SK-N-SH (cell line): Measurements from ENCODE around the gene ING5. TPM values are rescaled to one million over a fixed set of nuclear protein-coding genes. Genes with fewer than 3 reads are reported as not detected.

Experiments used
- CTCF ChIA-PET: fragments of 300-600, 350-600 bp; formaldehyde crosslinking; extraction: SDS; loops from one replicate; lab custom pipeline; 2021; lab: Yijun Ruan, JAX
- POLR2A ChIA-PET: fragments of 350-600 bp; sonication (Branson Sonifier 250); formaldehyde crosslinking; extraction: SDS; loops from one replicate; lab custom pipeline; 2020; ENCODE audit warnings: antibody characterized with exemption, inconsistent platforms; lab: Yijun Ruan, JAX
- DNase-seq: peaks from one replicate; pipeline ENCODE4 v3.0.0; 2012
- H2AFZ ChIP-seq: fragments of 200-600 bp; sonication (generic); 2 replicates; pipeline ENCODE4 v1.8.1; 2016; ENCODE audit warnings: antibody characterized with exemption, mild to moderate bottlenecking, low read depth
- H3F3A ChIP-seq: fragments of 200-600 bp; sonication (generic); replicated peaks from 2 replicates; pipeline ENCODE3; 2016; ENCODE audit warnings: antibody characterized with exemption, mild to moderate bottlenecking; ENCODE audit not compliant: insufficient read depth
- H3K27ac ChIP-seq, 2 experiments: fragments of 200-500 bp in 1 of 2; fragments of 200-600 bp in 1 of 2; sonication (Bioruptor generic) in 1 of 2; sonication (generic), shearing (Covaris generic) in 1 of 2; 2 replicates each; pipeline versions ENCODE4 v1.5.1 to v1.6.1; 2014 to 2016; ENCODE audit warnings: low read depth in 2 of 2, inconsistent platforms in 1 of 2, low read length in 1 of 2, mild to moderate bottlenecking in 1 of 2, mixed read lengths in 1 of 2
- H3K27me3 ChIP-seq: fragments of 200-600 bp; sonication (generic), shearing (Covaris generic); 2 replicates; pipeline ENCODE4 v1.6.1; 2016; ENCODE audit warnings: mixed run types; ENCODE audit not compliant: insufficient read depth
- H3K36me3 ChIP-seq, 2 experiments: fragments of 200-500 bp in 1 of 2; fragments of 200-600 bp in 1 of 2; sonication (Bioruptor generic) in 1 of 2; sonication (generic) in 1 of 2; replicated peaks in 1 of 2; 2 replicates each; pipeline versions ENCODE3 to v1.5.1; 2014 to 2016; ENCODE audit warnings: low read length in 1 of 2, mild to moderate bottlenecking in 1 of 2; ENCODE audit not compliant: insufficient read depth in 2 of 2, control insufficient read depth in 1 of 2
- H3K4me1 ChIP-seq, 2 experiments: fragments of 200-500 bp in 1 of 2; fragments of 200-600 bp in 1 of 2; sonication (Bioruptor generic) in 1 of 2; sonication (generic), shearing (Covaris generic) in 1 of 2; 2 replicates each; pipeline versions ENCODE4 v1.5.1 to v1.6.1; 2014 to 2016; ENCODE audit warnings: low read depth in 1 of 2, low read length in 1 of 2, mixed run types in 1 of 2; ENCODE audit not compliant: insufficient read depth in 2 of 2, control insufficient read depth in 1 of 2
- H3K4me2 ChIP-seq: fragments of 200-600 bp; sonication (generic), shearing (Covaris generic); 2 replicates; pipeline ENCODE4 v1.6.1; 2017; ENCODE audit warnings: mixed run types
- H3K4me3 ChIP-seq, 2 experiments: fragments of 200-500 bp in 1 of 2; fragments of 200-600 bp in 1 of 2; sonication (Bioruptor generic) in 1 of 2; sonication (generic), shearing (Covaris generic) in 1 of 2; 2 replicates each; pipeline versions ENCODE4 v1.5.1 to v1.8.1; 2014 to 2016; ENCODE audit warnings: low read depth in 2 of 2, inconsistent platforms in 1 of 2, low read length in 1 of 2, mild to moderate bottlenecking in 1 of 2, mixed read lengths in 1 of 2, moderate library complexity in 1 of 2
- H3K79me2 ChIP-seq: fragments of 200-600 bp; sonication (generic); 2 replicates; pipeline ENCODE4 v1.8.1; 2017; ENCODE audit warnings: mild to moderate bottlenecking; ENCODE audit not compliant: insufficient read depth
- H3K9ac ChIP-seq: fragments of 200-600 bp; sonication (generic); 2 replicates; pipeline ENCODE4 v1.6.1; 2017; ENCODE audit warnings: mixed run types
- H3K9me2 ChIP-seq: fragments of 200-600 bp; sonication (generic); 2 replicates; pipeline ENCODE4 v1.6.1; 2017; ENCODE audit warnings: mixed run types
- H3K9me3 ChIP-seq: fragments of 200-600 bp; sonication (generic); 2 replicates; pipeline ENCODE4 v1.6.1; 2017; ENCODE audit warnings: mixed run types, mild to moderate bottlenecking, moderate library complexity
- H4K20me1 ChIP-seq: fragments of 200-600 bp; sonication (generic); 2 replicates; pipeline ENCODE4 v1.6.1; 2017; ENCODE audit warnings: mild to moderate bottlenecking, mixed run types; ENCODE audit not compliant: insufficient read depth
- CHD2 ChIP-seq: fragments of 150-350 bp; IDR thresholded peaks from 2 replicates; pipeline ENCODE4 v1.6.1; 2018; ENCODE audit warnings: low read length; ENCODE audit not compliant: partially characterized antibody
- CTCF ChIP-seq: fragments of 200-600 bp; sonication (generic); IDR thresholded peaks from 2 replicates; pipeline ENCODE4 v1.6.1; 2017; ENCODE audit warnings: antibody characterized with exemption, mild to moderate bottlenecking, moderate library complexity
- JUND ChIP-seq: IDR thresholded peaks from 2 replicates; pipeline ENCODE4 v1.4.0; 2012
- NFIC ChIP-seq: IDR thresholded peaks from 2 replicates; pipeline ENCODE4 v1.4.0; 2012; ENCODE audit warnings: borderline replicate concordance
- NRF1 ChIP-seq: IDR thresholded peaks from 2 replicates; pipeline ENCODE4 v1.6.1; 2012; ENCODE audit warnings: low read depth, mild to moderate bottlenecking, low read length
- RCOR1 ChIP-seq: fragments of 150-350 bp; IDR thresholded peaks from 2 replicates; pipeline ENCODE4 v1.6.1; 2017; ENCODE audit warnings: antibody characterized with exemption, low read length
- RXRA ChIP-seq: IDR thresholded peaks from 2 replicates; pipeline ENCODE4 v1.4.0; 2012; ENCODE audit warnings: low read depth, mild to moderate bottlenecking, borderline replicate concordance
- TAF1 ChIP-seq: IDR thresholded peaks from 2 replicates; pipeline ENCODE4 v1.6.1; 2012; ENCODE audit warnings: low read depth, mild to moderate bottlenecking, low read length, moderate library complexity, borderline replicate concordance
- TCF12 ChIP-seq: IDR thresholded peaks from 2 replicates; pipeline ENCODE4 v1.4.0; 2012
- YY1 ChIP-seq: IDR thresholded peaks from 2 replicates; pipeline ENCODE4 v1.4.0; 2012; ENCODE audit warnings: low read depth, mild to moderate bottlenecking
- ZBTB33 ChIP-seq: IDR thresholded peaks from 2 replicates; pipeline ENCODE4 v1.4.0; 2012; ENCODE audit warnings: low read depth, borderline replicate concordance
- WGBS: methylation state at CpG from one replicate; pipeline ENCODE4 v1.1.6; 2017; ENCODE audit warnings: low lambda C conversion rate; 5-methylcytosine and 5-hydroxymethylcytosine counted together
- polyA plus RNA-seq, 3 experiments: library from polyadenylated mRNA; depleted of rRNA; stranded (reverse); fragments of >200 nt; gene quantifications; 2 replicates each; pipeline ENCODE4 v1.2.3, GENCODE V29; 2012

ING5 gene
- polyA plus RNA-seq, 1 of the 3 experiments (the other 2 are of a cell fraction) = 56.3 TPM

GRCh38 chr2:241668839-241669238 lies 33.0 kb upstream of the ING5 start:
- Histone ChIP-seq H3K9me2 (no peaks in the 10 kb centered on the region), H3K9ac (no peak overlapping the region), H3K4me1 (peaks cover 10 to 21% of the 10 kb centered on the region in 2 experiments; a peak in 2 of 4 replicates), H3K9me3 (no peaks in the 10 kb centered on the region), H3K4me3 (no peak overlapping the region), H3K4me2 (no peak overlapping the region), H4K20me1 (peaks cover 7% of the 10 kb centered on the region), H2AFZ (no peak overlapping the region), H3K27me3 (no peaks in the 10 kb centered on the region), H3K36me3 (peaks cover 9 to 46% of the 10 kb centered on the region in 2 experiments), H3F3A (peaks cover 19% of the 10 kb centered on the region), H3K27ac (no peak overlapping the region), H3K79me2 (no peaks in the 10 kb centered on the region)
- 90% methylated on average over 12 of the region's 12 CpGs for WGBS
- DNase-seq = no peak
- TF ChIP-seq TCF12 (no peak), YY1 (no peak), RXRA (no peak), ZBTB33 (no peak), JUND (no peak), NFIC (no peak), CTCF (no peak), RCOR1 (no peak)
- CTCF ChIA-PET = interaction anchor here (0.7 kb wide), 1 partner anchor 9 kb away, joined by 5 read pairs; no protein-coding TSS in a partner anchor
- POLR2A ChIA-PET = no interaction called here

DNA sequence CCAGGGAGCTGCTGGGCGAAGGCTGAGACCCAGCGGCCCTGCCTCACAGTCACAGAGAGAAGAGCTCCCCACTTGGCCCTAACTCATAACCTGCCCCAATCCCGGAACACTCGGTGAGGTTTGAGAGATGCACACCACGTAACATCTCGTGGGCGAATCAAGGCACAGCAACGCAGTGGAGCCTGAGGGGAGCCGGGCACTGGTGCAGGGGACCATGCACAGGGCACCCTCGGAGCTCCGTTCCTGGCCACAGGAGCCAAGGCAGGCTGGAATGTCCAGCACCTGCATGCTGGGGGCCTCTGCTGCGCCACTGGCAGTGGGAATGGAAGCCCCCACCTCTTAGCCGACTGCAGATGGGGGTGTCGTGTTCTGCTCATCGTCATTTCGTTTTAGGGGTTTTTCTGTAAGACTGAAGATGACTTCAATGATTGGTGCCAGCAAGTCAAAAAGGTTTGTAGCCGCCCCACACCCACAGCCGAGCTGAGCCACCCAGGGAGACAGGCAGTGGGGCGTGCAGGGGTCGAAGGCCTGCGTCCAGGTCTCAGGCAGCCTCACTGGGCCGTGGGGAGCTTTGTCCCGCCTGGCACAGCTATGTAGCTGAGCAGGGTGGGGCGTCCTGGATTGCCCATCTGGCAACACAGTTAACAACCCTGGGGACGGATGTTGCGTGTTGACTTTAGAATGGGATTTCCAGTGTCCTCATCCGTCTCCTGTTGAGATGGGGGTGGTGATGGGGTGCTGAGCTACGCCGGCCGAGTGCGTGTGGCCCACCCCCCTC lies 31.3 kb upstream of the ING5 start:
- Histone ChIP-seq H3K36me3 (peaks cover 9 to 51% of the 10 kb centered on the region in 2 experiments), H3K9me2 (no peaks in the 10 kb centered on the region), H3K4me2 (no peak overlapping the region), H3K27me3 (no peaks in the 10 kb centered on the region), H3K9me3 (no peaks in the 10 kb centered on the region), H3K9ac (no peak overlapping the region), H3F3A (peaks cover 9% of the 10 kb centered on the region), H4K20me1 (peaks cover 7% of the 10 kb centered on the region), H3K27ac (no peak overlapping the region), H3K4me1 (peaks cover 6 to 16% of the 10 kb centered on the region in 2 experiments; a peak in 2 of 4 replicates), H2AFZ (no peak overlapping the region)
- no peak for DNase-seq
- POLR2A ChIA-PET = interaction anchor here (1.5 kb wide), 1 partner anchor 31 kb away, joined by 3 read pairs; no protein-coding TSS in a partner anchor
- 90% methylated on average over 18 of the region's 31 CpGs for WGBS
- no peak for TF ChIP-seq NRF1
- no peak for TF ChIP-seq CHD2
- TF ChIP-seq TAF1 = no peak
- TF ChIP-seq RXRA = no peak
- TF ChIP-seq, all 33 proteins: peak for 0
- no peaks in the 10 kb centered on the region for H3K79me2 ChIP-seq
- CTCF ChIA-PET = interaction anchor here (1.3 kb wide), 1 partner anchor 208 kb away, joined by 5 read pairs; no protein-coding TSS in a partner anchor
- H3K4me3 ChIP-seq = no peak overlapping the region
